HT-29 (cell line): Measurements from ENCODE around the gene ZDHHC12. TPM values are rescaled to one million over a fixed set of nuclear protein-coding genes. Genes with fewer than 3 reads are reported as not detected.
A peak's percentile ranks its signal among the peaks of the same experiment; 100 is the strongest.
"Not testable (repeated sequence)": the region's sequence is repeated elsewhere in the genome, so short reads cannot be mapped to it uniquely, and the experiment has no call there.

Source experiments
- DNase-seq: peaks from one replicate; pipeline ENCODE4 v3.0.0-alpha.2; 2015; ENCODE audit warnings: low spot score
- total RNA-seq: library from RNA; depleted of rRNA; stranded (reverse); fragments of >200 nt; shearing (Covaris generic); gene quantifications from 2 replicates; pipeline ENCODE4 v1.2.3, GENCODE V29; 2014

ZDHHC12 gene
- total RNA-seq, 1 experiment from 2014 or later: 160 TPM

DNA sequence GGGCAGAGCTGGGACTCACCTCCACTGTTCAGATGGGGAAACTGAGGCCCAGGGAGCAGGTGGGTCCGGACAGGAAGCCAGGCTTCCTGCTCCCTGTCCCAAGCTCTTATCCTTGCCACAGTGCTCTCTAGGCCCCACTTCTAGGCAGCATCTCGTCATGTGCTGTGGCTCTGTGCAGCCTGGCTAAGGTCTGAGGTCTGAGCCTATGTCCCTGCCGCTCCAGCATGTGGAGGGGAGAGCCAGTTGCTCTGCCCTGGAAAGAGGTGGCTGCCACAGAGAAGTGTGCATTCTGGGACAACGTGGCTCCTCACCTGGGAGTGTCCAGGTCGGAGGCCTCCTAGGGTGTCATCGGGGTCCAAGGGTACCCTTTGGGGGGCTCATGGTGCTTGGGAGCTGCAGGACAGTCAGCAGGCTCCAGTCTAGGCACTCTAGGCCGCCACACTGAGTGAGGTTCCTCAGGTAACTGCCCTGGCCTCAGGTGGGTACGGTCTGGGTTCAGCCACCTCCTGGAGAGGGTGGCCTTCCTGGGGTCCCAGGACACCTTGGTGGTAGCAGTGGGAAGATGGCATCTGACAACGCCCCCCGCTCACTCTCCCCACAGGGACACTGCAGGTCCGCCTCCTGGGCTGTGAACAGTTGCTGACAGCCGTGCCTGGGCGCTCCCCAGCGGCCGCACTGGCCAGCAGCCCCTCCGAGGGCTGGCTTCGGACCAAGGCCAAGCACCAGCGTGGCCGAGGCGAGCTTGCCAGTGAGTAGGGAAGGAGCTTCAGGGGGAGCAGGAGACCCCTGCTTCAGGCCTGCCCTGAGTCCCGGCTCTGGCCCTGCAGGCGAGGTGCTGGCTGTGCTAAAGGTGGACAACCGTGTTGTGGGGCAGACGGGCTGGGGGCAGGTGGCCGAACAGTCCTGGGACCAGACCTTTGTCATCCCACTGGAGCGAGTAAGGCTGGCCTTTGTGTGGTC, 11.2 kb downstream of the ZDHHC12 start:
- no peak for DNase-seq

DNA sequence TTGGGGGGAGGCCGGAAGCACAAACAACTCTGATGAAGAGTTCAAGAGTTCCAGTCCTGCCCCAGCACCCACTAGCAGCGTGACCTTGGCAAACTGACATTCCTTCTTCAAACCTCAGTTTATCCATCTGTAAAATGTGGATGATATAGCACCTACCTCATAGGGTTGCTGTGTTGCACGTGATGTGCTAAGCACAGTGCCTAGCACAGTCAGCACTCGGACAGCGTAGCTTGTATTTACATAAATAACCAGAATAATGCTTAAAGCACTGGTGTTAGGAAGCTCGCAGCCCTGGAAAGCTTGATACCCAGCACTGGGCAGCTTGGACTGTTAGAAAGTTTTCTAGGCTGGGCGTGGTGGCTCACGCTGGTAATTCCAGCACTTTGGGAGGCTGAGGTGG, 16.5 kb downstream of the ZDHHC12 start:
- DNase-seq: no peak

DNA sequence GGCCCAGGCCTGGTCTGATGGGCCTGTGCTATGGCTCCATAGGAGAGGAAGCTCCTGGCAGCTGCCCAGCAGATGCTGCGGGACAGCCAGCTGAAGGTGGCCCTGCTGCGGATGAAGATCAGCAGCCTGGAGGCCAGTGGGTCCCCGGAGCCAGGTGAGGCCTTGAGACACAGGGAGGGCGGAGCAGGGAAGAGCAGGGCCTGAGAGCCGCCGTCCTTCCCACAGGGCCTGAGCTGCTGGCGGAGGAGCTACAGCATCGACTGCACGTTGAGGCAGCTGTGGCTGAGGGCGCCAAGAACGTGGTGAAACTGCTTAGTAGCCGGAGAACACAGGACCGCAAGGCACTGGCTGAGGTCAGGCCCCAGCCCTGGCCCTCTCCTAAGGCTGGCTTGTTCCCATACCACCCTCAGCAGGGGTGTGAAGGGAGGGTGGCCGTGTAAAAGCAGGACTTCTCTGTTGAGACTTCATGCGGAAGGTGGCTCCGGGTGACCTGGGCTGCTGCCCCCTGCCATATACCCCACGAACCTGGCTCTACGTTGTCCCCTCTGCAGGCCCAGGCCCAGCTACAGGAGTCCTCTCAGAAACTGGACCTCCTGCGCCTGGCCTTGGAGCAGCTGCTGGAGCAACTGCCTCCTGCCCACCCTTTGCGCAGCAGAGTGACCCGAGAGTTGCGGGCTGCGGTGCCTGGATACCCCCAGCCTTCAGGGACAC, 17.1 kb downstream of the ZDHHC12 start:
- no peak for DNase-seq

DNA sequence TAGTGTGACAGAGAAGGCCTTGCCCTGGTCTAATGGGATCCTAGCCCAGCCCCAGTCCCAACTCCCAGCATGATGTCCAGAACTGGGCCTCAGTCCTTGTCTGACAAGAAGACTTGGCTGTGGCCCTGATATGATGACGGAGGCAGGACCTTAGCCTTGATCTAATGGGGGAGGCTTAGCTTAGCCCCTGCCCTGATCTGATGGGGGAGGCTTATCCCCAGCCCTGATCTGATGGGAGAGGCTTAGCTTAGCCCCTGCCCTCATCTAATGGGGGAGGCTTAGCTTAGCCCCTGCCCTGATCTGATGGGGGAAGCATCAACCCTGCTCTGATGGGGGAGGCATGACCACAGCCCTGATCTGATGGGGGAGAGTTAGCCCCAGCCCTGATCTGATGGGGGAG, 17.9 kb downstream of the ZDHHC12 start:
- no peak for DNase-seq

DNA sequence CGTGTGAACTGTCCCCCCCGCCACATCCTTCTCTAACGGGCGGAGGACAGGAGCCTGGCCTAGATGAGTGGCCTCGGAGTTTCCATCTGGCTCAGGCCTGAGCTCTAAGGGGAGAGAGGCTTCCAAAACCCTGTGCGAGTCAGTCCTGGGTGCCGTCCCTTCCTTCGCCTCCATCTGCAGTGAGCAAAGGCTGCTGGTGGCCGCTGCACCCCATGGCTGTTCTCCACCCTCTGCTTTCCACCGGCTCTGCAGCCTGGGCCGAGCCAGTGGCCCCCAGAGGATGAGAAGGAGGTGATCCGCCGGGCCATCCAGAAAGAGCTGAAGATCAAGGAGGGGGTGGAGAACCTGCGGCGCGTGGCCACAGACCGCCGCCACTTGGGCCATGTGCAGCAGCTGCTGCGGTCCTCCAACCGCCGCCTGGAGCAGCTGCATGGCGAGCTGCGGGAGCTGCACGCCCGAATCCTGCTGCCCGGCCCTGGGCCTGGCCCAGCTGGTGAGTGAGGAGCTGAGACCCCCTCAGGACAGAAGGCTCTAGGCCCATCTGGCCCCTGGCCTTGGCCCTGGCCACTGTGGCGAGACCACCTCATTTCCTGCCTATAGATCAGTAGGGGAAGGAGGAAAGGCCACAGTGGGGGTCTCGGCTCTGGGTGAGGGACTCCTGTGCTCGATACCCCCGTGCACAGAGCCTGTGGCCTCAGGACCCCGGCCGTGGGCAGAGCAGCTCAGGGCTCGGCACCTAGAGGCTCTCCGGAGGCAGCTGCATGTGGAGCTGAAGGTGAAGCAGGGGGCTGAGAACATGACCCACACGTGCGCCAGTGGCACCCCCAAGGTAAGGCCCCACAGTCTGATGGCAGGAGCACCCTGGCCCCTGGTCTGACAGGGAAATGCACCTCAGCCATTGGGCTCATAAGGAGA, 18.6 kb downstream of the ZDHHC12 start:
- no peak for DNase-seq

DNA sequence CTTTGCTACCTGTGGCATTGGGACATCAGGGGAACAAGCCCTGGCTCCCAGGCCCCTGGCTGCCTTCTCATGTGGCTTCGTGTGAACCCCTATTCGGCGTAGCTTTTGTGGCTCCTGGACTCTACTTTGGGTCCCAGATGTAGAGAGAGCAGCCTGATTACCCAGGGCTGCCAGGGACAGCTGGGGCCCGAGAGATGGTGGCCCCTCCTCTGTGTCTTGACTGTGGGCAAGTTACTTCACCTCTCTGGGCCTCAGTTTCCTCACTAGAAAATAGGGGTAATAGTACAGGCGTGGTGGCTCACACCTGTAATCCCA, 19.6 kb downstream of the ZDHHC12 start:
- no peak for DNase-seq

DNA sequence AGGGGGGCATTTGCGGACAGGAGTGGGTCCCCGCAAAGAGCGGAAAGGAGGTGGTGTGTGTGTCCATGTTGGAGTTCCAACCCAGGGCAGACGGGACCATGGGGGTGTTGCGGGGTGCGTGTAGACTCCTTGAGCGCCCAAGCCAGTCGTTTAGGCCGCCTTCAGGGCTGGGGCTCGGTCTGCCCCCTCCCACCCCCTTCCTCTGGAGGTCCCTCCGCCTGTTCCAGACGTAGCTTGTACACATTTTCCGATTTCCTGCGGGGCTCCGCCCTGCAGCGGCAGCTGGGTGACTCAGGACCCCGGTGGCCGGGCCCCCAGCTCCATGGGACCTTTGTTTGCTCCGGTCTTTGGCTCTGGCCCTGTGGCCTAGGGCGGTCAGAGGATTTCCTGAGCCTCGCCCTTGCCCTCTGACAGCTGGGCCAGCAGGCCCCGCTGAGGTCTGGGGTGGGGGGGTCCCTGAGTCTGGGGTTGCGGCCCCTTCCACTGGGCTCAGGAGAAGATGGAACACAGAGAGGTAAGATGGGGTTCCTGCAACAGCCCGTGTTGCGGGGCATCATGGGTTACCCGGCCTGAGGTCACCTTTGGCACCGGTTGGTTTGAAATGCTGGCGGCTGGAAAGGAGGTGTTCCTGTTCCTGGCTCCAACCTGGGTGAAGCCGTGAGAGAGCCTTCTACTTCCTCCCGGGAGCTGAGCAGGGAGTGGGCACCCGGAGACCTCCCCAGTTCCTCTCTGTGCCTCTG, 20.1 kb downstream of the ZDHHC12 start:
- DNase-seq: peak; percentile 39

DNA sequence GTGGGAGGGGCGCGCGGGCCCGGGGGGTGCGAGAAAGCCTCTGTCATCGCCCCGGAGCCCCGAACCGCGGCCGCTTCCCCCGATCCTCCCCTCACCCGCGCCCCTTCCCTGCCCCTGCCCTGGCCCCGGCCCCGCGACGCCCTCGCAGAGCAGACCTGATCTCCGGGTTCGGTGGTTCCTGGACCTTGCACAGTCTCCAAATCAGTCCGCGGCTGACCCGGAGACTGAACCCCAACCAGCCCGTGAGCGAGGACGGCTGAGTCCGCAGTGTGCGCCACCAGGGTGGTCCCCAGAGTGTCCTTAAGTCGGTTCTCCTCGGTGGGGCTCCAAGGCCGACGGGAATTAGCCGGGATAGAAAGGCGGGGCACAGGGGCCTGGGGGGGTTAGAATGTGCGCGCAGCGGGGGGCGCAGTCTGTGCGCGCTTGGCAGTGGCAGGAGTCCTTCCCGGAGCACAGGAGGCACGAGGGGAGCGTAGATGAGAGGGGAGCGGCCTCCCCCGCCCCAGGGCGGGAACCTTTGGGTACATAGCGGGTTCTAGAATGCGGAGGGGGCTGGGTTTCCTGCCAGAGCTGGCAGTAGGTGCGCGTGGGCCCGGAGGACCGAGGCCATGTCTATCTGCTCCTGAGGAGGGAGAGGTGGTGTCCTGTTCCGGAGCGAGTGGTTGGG, 20.8 kb downstream of the ZDHHC12 start:
- no peak for DNase-seq

DNA sequence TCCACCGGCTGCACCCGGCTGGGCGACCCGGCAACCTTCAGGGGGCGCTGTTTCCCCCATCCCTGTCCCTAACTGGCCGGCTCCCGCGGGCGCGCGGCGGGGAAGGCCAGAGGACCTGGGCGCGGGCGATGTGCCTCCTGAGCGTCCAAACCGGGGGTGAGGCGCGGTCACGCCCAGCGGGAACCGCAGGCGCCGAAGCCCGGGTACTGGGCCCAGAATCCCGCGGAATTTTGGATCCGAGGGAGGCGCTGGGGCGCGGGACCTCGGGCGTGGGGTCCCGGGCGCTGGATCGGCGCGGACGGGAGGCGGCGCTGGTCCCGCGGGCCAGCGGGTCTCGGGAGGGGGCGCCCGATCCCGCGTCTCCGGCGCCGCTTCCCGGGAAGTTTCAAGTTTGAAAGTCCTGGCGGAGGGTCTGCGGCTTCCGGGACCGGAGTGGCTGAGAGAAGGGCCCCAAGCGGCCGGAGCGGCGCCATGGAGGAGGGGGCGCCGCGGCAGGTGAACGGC, 21.4 kb downstream of the ZDHHC12 start, which contains the start of gene PKN3:
PKN3 (plus strand) TSS at position 59 of the 504 bp plus-strand sequence; CDS start at position 472, 413 bp downstream.
- peak; percentile 88 for DNase-seq

DNA sequence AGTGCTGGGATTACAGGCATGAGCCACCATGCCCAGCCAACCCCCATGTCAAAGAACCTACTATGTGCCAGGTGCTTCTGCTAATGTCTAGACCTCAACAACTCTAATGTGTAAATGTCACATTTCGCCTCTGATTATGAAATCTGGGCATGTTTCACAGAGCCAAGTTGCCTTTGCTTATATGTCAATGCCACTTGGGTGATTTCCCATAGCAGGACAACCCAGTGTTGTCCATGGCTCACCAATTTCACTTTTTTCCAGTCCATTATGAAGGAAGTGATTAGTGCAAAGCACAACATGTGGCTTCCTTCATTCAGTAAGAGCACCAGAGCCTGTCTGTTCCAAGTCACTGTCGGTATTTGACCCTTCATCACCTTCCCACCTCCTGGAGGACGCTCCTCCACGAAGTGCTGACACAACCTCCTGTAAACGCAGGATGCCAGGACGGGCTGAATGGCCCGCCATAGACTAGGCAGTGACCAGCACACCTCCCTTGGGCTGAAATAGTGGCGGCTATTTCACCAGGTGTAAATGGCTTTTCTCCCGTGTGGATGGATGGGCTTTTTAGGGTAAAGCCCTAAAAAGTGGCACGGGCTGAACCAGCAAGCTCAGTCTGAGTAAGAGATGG, 22.6 kb downstream of the ZDHHC12 start:
- DNase-seq: no peak

DNA sequence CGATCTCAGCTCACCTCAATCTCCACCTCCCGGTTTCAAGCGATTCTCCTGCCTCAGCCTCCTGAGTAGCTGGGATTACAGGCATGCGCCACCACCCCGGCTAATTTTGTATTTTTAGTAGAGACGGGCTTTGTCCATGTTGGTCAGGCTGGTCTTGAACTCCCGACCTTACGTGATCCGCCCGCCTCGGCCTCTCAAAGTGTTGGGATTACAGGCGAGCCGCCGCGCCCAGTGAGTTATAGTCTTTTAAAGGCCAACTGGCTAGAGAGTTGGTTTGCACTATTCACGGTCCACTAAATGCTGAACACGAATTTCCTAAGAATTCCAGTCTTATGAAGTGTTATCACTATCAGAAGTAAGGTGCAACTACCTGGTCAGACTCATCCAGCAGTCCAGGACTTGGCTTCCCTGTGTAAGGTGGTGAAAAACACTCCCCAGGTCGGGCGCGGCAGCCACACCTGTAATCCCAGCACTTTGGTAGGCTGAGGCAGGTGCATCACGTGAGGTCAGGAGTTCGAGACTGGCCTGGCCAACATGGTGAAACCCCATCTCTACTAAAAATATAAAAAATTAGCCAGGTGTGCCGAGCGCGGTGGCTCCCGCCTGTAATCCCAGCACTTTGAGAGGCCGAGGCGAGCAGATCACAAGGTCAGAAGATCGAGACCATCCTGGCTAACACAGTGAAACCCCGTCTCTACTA, 24.7 kb downstream of the ZDHHC12 start:
- not testable (repeated sequence) for DNase-seq

DNA sequence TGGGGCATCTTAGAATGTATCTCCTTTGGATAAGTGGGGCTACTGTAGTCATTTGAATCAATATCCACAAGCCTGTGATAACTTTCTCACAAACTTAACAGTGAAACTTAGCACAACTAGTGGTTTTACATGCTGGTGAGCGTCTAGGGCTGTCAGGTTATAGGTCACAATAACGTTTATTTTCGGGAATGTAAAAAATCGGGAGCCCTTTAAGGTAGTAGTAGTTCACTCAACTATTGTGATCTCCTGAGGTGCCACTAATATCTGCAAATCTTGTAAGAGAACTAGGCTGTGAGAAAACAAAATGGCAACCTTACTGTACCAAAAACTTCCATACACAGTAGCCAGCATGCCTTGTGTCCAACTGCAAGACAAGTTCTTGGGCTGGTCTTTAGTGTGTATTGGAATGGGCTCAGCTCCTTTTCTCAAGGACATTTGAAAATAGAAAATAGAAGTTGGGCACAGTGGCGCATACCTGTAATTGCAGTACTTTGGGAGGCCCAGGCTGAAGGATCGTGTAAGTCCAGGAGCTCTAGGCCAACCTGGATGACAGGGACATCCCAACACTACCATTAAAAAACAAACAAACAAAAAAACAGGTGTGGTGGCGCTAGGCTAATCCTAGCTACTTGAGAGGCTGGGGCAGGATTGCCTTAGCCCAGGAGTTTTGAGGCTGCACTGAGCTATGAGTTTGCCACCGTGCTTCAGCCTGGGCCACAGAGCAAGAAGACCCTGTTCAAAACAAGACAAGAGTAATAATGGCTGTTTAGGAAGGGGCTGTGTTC, 26.8 kb downstream of the ZDHHC12 start:
- no peak for DNase-seq

DNA sequence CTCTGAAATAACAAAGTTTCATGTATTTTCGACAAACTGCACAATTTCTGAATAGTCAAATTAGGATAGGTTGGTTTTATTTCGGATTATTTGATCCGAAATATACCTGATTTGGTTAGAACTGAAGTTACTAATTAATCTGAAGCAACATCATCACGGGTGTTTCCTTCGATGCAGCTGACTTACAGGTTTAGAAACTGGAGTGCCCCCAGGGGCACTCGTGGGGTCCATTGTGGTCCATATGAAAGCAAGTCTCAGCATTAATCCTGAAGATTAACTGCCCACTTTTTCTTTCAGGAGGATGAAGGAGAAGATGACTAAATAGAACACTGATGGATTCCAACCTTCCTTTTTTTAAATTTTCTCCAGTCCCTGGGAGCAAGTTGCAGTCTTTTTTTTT, 29.6 kb downstream of the ZDHHC12 start:
- no peak for DNase-seq

DNA sequence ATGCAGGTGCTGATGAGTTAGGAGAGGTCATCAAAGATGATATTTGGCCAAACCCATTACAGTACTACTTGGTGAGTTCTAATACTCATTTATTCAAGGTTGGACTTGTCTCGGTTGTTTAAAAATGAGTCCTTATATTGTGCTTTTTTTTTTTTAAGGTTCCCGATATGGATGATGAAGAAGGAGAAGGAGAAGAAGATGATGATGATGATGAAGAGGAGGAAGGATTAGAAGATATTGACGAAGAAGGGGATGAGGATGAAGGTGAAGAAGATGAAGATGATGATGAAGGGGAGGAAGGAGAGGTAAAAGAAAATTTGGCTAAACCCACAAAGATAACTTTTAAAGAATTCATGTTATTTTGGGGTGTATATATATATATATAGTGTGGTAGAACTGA, 30.2 kb downstream of the ZDHHC12 start:
- DNase-seq: not testable (repeated sequence)

DNA sequence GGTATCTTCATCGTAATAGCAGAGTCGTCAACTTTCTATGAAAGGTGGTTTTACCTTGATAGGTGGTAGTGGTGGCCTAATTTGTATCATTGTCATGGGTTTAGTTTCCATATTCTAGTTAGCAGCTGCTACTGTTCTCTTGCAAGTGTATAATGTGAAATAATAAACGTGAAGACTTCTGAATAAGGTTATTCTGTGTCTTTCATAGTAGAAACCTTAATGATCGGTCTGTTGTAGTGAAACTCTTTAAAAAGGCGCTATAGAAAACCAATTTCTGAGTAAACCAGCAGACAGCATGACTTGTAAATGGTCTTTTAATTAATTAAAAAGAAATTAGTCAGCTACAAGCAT, 33.3 kb downstream of the ZDHHC12 start:
- no peak for DNase-seq

DNA sequence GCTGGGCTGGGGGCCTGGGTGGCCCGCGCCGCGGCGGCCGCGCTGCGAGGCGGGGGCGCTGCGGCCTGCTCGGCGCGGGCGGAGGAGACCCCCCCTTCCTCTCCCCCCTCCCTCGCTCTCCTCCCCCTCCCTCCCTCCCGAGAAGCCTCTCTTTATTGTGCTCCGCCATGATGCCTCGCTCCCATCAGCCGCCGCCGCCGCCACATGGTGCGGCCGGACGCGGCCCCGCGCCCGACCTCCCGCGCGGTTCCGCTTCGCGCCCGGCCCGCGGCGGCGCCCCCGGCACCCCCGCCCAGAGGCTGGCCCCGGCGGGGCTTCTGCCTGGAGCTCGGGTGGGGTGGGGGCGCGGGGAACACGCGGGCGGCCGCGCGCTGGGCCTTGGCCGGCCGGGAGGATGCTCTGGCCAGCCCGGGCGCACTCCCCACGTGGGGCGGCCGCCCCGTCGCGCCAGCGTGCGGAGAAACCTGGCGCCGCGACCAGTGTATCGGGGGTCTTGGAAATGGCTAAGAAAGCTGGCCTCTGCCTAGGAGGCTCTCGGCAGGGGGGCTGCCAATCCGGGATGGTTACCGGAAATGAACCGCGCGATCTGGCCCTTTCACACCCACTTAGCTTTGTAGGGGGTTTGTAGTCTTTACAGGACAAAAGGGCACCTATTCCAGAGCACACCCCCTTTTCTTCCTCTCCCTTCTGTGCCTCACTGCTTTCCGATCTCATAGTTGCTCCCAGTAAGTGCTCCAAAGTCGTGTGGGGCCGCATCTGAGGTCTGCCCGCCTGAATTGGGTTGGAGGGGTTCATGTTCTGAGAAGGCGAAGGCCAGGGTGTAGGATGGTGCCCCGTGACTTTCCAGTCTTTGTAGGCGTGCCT, 33.9 kb downstream of the ZDHHC12 start:
- peak; percentile 19 for DNase-seq

DNA sequence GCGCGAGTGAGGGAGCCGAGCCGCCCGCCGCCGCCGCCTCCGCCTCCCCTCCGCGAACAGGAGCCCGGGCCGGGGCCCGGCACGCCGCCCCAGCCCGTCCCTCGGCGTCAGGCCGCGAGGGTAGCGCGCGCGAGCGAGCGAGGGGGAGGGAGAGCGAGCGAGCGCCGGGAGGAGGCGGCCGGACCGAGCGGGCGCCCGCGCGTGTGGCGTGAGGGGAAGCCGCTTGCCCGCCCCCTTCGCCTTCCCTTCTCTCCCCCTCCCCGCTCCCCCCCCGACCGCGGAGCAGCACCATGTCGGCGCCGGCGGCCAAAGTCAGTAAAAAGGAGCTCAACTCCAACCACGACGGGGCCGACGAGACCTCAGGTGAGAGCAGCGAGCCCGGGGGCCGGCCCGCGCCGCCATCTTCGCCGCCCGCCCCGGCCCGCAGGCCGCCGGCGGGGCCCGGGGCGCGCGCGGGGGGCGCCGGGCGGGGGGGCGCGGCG, 34.6 kb downstream of the ZDHHC12 start:
- no peak for DNase-seq
